Kidney (tissue), 14 donors: ENCODE measurements around the gene MAP7. TPM values are rescaled to one million over a fixed set of nuclear protein-coding genes. Genes with fewer than 3 reads are reported as not detected.
A peak's percentile ranks its signal among the peaks of the same experiment; 100 is the strongest.

ENCODE experiments used
- DNase-seq, 5 donors: peaks; one replicate each; pipeline ENCODE4 v3.0.0-alpha.2; 2013 to 2020
- FAIRE-seq: peaks from 2 replicates; lab custom pipeline; 2012; peaks lifted over from hg19 to GRCh38; lab: Jason Lieb, UNC
- H3K27ac ChIP-seq, 2 donors: one replicate each; pipeline ENCODE4 v1.7.0; 2013; ENCODE audit warnings: low read depth in 2 of 2, low read length in 2 of 2, inconsistent platforms in 1 of 2
- H3K27me3 ChIP-seq: one replicate; pipeline ENCODE4 v1.7.1; 2013; ENCODE audit warnings: low read length, inconsistent platforms; ENCODE audit not compliant: control insufficient read depth, insufficient read depth
- H3K36me3 ChIP-seq, 3 donors: one replicate each; pipeline versions ENCODE4 v1.7.0 to v1.7.1; 2013; ENCODE audit warnings: low read length in 3 of 3, control low read depth in 1 of 3, inconsistent platforms in 1 of 3; ENCODE audit not compliant: insufficient read depth in 3 of 3, control insufficient read depth in 2 of 3
- H3K4me1 ChIP-seq, 3 donors: one replicate each; pipeline versions ENCODE4 v1.7.0 to v1.7.1; 2013; ENCODE audit warnings: low read length in 3 of 3, inconsistent platforms in 1 of 3, low read depth in 1 of 3; ENCODE audit not compliant: control insufficient read depth in 2 of 3, insufficient read depth in 2 of 3
- H3K4me3 ChIP-seq, 3 donors: one replicate each; pipeline versions ENCODE4 v1.7.0 to v1.8.1; 2013; ENCODE audit warnings: low read length in 3 of 3, control low read depth in 1 of 3, inconsistent platforms in 1 of 3
- H3K9ac ChIP-seq, 3 donors: one replicate each; pipeline versions ENCODE4 v1.7.0 to v1.7.1; 2013; ENCODE audit warnings: low read length in 3 of 3, control low read depth in 1 of 3, inconsistent platforms in 1 of 3
- H3K9me3 ChIP-seq, 3 donors: one replicate each; pipeline versions ENCODE4 v1.7.0 to v1.7.1; 2013; ENCODE audit warnings: low read length in 3 of 3, control low read depth in 1 of 3, inconsistent platforms in 1 of 3; ENCODE audit not compliant: control insufficient read depth in 2 of 3, insufficient read depth in 1 of 3
- CTCF ChIP-seq: IDR thresholded peaks from 3 replicates; pipeline ENCODE4 v1.5.1; 2012; ENCODE audit warnings: mild to moderate bottlenecking, moderate library complexity, borderline replicate concordance; ENCODE audit not compliant: insufficient read depth; ENCODE audit errors: extremely low read depth
- intact Hi-C: fragments of 100-400 bp; cut with DNase I; formaldehyde crosslinking; loops from one replicate; pipeline ENCODE4 v1.11.1; 2022
- polyA plus RNA-seq: library from polyadenylated mRNA; stranded (reverse); fragments of 350-450 nt; fragmentation: Illumina TruSeq; extraction: RNeasy Lipid Tissue Mini Kit (QIAGEN cat#74804); gene quantifications from one replicate; pipeline ENCODE4 v1.2.3, GENCODE V29; 2014; ENCODE audit warnings: low read depth, low replicate concordance; ENCODE audit not compliant: insufficient read depth
- total RNA-seq: library from RNA; stranded (reverse); fragmentation: NEBNext Ultra II Directional; extraction: Animal tissue kit (Norgen Biotek cat#: 25700); gene quantifications from one replicate; pipeline ENCODE4 v1.2.1, GENCODE V29; 2021
- donor health status: control.
- donor health status: control.
- donor health status: control.
- donor health status: control.
- donor health status: control.
- donor health status: DM: yes; HTN: yes; CAD: no.
- donor health status: Normal renal cell carcinoma (clear cell type).

MAP7 gene
- total and polyA plus RNA-seq, 2 donors from 2014 or later: 16.0 to 40.0 TPM

- Histone ChIP-seq H3K9me3 (no peaks in the 10 kb centered on the region), H3K27me3 (no peaks in the 10 kb centered on the region), H3K9ac (no peak overlapping the region), H3K27ac (no peak overlapping the region), H3K4me3 (no peak overlapping the region), H3K4me1 (no peaks in the 10 kb centered on the region), H3K36me3 (peaks cover 0 to 23% (median 7%) of the 10 kb centered on the region in 3 donors)
- FAIRE-seq (no peak), DNase-seq (no peak)
- TF ChIP-seq CTCF: no peak
- intact Hi-C loops: no loop called here
Measured at GRCh38 chr6:136345145-136345544, 205.1 kb downstream of the MAP7 start.

- Histone ChIP-seq H3K27me3 (no peaks in the 10 kb centered on the region), H3K27ac (no peak overlapping the region), H3K36me3 (peaks cover 0 to 23% (median 7%) of the 10 kb centered on the region in 3 donors), H3K9me3 (no peaks in the 10 kb centered on the region), H3K4me3 (no peak overlapping the region), H3K9ac (no peak overlapping the region), H3K4me1 (no peaks in the 10 kb centered on the region)
- FAIRE-seq (no peak), DNase-seq (peak in 2 of 5 donors; percentile 69 to 74)
- TF ChIP-seq CTCF: no peak
- intact Hi-C loops: no loop called here
Measured at GRCh38 chr6:136344420-136344819, 205.8 kb downstream of the MAP7 start.

GRCh38 chr6:136343700-136344099 is 206.5 kb downstream of the MAP7 start:
- no peak overlapping the region for H3K9ac ChIP-seq
- no peak for FAIRE-seq

More at GRCh38 chr6:136343700-136344099, 206.5 kb downstream of the MAP7 start:
- Histone ChIP-seq H3K36me3 (peaks cover 0 to 23% (median 7%) of the 10 kb centered on the region in 3 donors), H3K4me3 (no peak overlapping the region), H3K4me1 (no peaks in the 10 kb centered on the region), H3K27ac (no peak overlapping the region), H3K27me3 (no peaks in the 10 kb centered on the region), H3K9me3 (no peaks in the 10 kb centered on the region)
- intact Hi-C loops: no loop called here
- TF ChIP-seq CTCF: no peak
- DNase-seq: no peak
